ENCODE measurements around the gene BUD13. TPM values are rescaled to one million over a fixed set of nuclear protein-coding genes. Genes with fewer than 3 reads are reported as not detected.

BUD13 gene
- total and polyA plus RNA-seq, 10 of the 15 experiments (the other 5 are each of a cell fraction or from before 2014, with no cell fraction given) = 10.9 to 36.5 (median 24.7) TPM

GRCh38 chr11:116718955-116719501 is 53.8 kb downstream of the BUD13 start:
- Histone ChIP-seq H3K36me3 (ENCODE audit: control insufficient read depth in 2 of 2, insufficient read depth in 2 of 2, low read length in 1 of 2) (no peaks in the 10 kb centered on the region), H3K27ac (ENCODE audit: control insufficient read depth, insufficient read depth) (no peak overlapping the region), H3K27me3 (replicated peaks in 1 of 2; ENCODE audit: control insufficient read depth in 2 of 2, insufficient read depth in 2 of 2, low read length in 1 of 2) (peaks cover 0 to 3% of the 10 kb centered on the region in 2 experiments; a peak in 3 of 4 replicates), H2AFZ (ENCODE audit: control insufficient read depth, low read depth, low read length) (no peak overlapping the region), H3K9ac (ENCODE audit: control insufficient read depth, insufficient read depth, low read length) (no peak overlapping the region), H4K20me1 (ENCODE audit: control insufficient read depth, insufficient read depth) (no peaks in the 10 kb centered on the region), H3K4me3 (no peak overlapping the region), H3K9me3 (replicated peaks; ENCODE audit: control insufficient read depth, insufficient read depth, low read length) (no peaks in the 10 kb centered on the region), H3K4me1 (ENCODE audit: control insufficient read depth, insufficient read depth, low read length) (no peaks in the 10 kb centered on the region), H3K4me2 (ENCODE audit: control insufficient read depth, insufficient read depth) (no peak overlapping the region), H3K79me2 (ENCODE audit: control insufficient read depth, insufficient read depth, low read length) (no peaks in the 10 kb centered on the region)
- no peak for FAIRE-seq
- no TSS peak for BruUV-seq (replicated peaks)
- ChIA-PET POLR2A (no interaction called here), CTCF (interaction anchor here (0.6 to 1.5 kb wide), 3 partner anchors 14 to 40 kb away, joined by 3 to 6 read pairs (median 5); no protein-coding TSS in a partner anchor), SMC1A (ENCODE audit: uncharacterized antibody, unreplicated experiment) (no interaction called here), RAD21 (ENCODE audit: unreplicated experiment) (no interaction called here)
- no peak for DNase-seq (ENCODE audit: low read depth, low spot score)
- in situ Hi-C loops (cut with MboI) (no loop called here), intact Hi-C loops (cut with micrococcal nuclease; ENCODE audit: unreplicated experiment) (no loop called here)
- WGBS (ENCODE audit: insufficient coverage, insufficient replicate concordance, low lambda C conversion rate, missing lambda C conversion rate) = 18% methylated on average over 4 of the region's 4 CpGs
- no peak for TF ChIP-seq NFIC (IDR thresholded peaks at IDR 0.05; ENCODE audit: low read depth, low read length)
- TF ChIP-seq FOXM1 (IDR thresholded peaks at IDR 0.05; ENCODE audit: low read depth, low read length) = no peak
- TF ChIP-seq ZNF207 (IDR thresholded peaks at IDR 0.05; ENCODE audit: borderline replicate concordance) = no peak
- TF ChIP-seq EGR1 (IDR thresholded peaks at IDR 0.05; ENCODE audit: borderline replicate concordance in 1 of 2, low read depth in 2 of 2, low read length in 2 of 2) = no peak
- no peak for TF ChIP-seq IRF5 (IDR thresholded peaks at IDR 0.05; ENCODE audit: borderline replicate concordance)
- TF ChIP-seq CREB1 (IDR thresholded peaks at IDR 0.05; ENCODE audit: low read depth) = no peak
- no peak for TF ChIP-seq POU2F2 (IDR thresholded peaks at IDR 0.05; ENCODE audit: borderline replicate concordance, low read depth, low read length)
- no peak for TF ChIP-seq POLR2AphosphoS2 (IDR thresholded peaks at IDR 0.05; ENCODE audit: low read depth, low read length)
- no peak for TF ChIP-seq LARP7 (IDR thresholded peaks at IDR 0.05)
- no peak for TF ChIP-seq SP1 (IDR thresholded peaks at IDR 0.05; ENCODE audit: low read depth, low read length)
- TF ChIP-seq IKZF1 (conservative IDR thresholded peaks at IDR 0.05) = no peak
- no peak for TF ChIP-seq USF1 (IDR thresholded peaks at IDR 0.05; ENCODE audit: borderline replicate concordance, extremely low read length, insufficient read depth, low read depth, low read length)
- no peak for TF ChIP-seq CTCF (IDR thresholded peaks at IDR 0.05 in 2 of 3, conservative IDR thresholded peaks at IDR 0.05 in 1 of 3; ENCODE audit: control insufficient read depth in 2 of 3, extremely low read depth in 1 of 3, insufficient read depth in 1 of 3, low read depth in 3 of 3, low read length in 3 of 3)
- TF ChIP-seq ZNF217 (IDR thresholded peaks at IDR 0.05) = no peak
- TF ChIP-seq TBL1XR1 (IDR thresholded peaks at IDR 0.05; ENCODE audit: low read depth, low read length) = no peak
- no peak for TF ChIP-seq NFYA (IDR thresholded peaks at IDR 0.05; ENCODE audit: borderline replicate concordance, low read depth, low read length)
- TF ChIP-seq ZNF24 (IDR thresholded peaks at IDR 0.05) = no peak
- TF ChIP-seq FOS (IDR thresholded peaks at IDR 0.05; ENCODE audit: borderline replicate concordance, extremely low read depth, insufficient read length) = no peak
- no peak for ATAC-seq
